ENCODE data around the gene CDK4. TPM values are rescaled to one million over a fixed set of nuclear protein-coding genes. Genes with fewer than 3 reads are reported as not detected.
A peak's percentile ranks its signal among the peaks of the same experiment; 100 is the strongest.

Gene CDK4
- total RNA-seq, 1 donor from 2014 or later: 257 TPM

GRCh38 chr12:57762463-57762862, 10.4 kb upstream of the CDK4 start:
- DNase-seq (ENCODE audit: low read depth): no peak
- TF ChIP-seq, protein P1, sequence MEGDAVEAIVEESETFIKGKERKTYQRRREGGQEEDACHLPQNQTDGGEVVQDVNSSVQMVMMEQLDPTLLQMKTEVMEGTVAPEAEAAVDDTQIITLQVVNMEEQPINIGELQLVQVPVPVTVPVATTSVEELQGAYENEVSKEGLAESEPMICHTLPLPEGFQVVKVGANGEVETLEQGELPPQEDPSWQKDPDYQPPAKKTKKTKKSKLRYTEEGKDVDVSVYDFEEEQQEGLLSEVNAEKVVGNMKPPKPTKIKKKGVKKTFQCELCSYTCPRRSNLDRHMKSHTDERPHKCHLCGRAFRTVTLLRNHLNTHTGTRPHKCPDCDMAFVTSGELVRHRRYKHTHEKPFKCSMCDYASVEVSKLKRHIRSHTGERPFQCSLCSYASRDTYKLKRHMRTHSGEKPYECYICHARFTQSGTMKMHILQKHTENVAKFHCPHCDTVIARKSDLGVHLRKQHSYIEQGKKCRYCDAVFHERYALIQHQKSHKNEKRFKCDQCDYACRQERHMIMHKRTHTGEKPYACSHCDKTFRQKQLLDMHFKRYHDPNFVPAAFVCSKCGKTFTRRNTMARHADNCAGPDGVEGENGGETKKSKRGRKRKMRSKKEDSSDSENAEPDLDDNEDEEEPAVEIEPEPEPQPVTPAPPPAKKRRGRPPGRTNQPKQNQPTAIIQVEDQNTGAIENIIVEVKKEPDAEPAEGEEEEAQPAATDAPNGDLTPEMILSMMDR (IDR thresholded peaks at IDR 0.05; ENCODE audit: insufficient read depth, low read length, poor library complexity, severe bottlenecking): no peak
- H3K4me3 ChIP-seq (ENCODE audit: low read depth, low read length): no peak overlapping the region
- H3K36me3 ChIP-seq (ENCODE audit: control insufficient read depth, insufficient read depth, low read length): peaks cover 3% of the 10 kb centered on the region
- peaks cover 29% of the 10 kb centered on the region for H3K27me3 ChIP-seq (ENCODE audit: control insufficient read depth, insufficient read depth, low read length)

- DNase-seq (ENCODE audit: low read depth): no peak
- Histone ChIP-seq H3K27me3 (ENCODE audit: control insufficient read depth, insufficient read depth, low read length) (peaks cover 29% of the 10 kb centered on the region), H3K4me3 (ENCODE audit: low read depth, low read length) (no peak overlapping the region), H3K36me3 (ENCODE audit: control insufficient read depth, insufficient read depth, low read length) (peaks cover 3% of the 10 kb centered on the region)
- TF ChIP-seq, protein P1 (IDR thresholded peaks at IDR 0.05; ENCODE audit: insufficient read depth, low read length, poor library complexity, severe bottlenecking): no peak
These were observed 9.4 kb upstream of the CDK4 start for GRCh38 chr12:57761391-57761998.

GRCh38 chr12:57760347-57760982, 8.4 kb upstream of the CDK4 start:
- no peak overlapping the region for H3K4me3 ChIP-seq (ENCODE audit: low read depth, low read length)
- H3K36me3 ChIP-seq (ENCODE audit: control insufficient read depth, insufficient read depth, low read length): peaks cover 3% of the 10 kb centered on the region
- peaks cover 20% of the 10 kb centered on the region for H3K27me3 ChIP-seq (ENCODE audit: control insufficient read depth, insufficient read depth, low read length)
- TF ChIP-seq, protein P1 (IDR thresholded peaks at IDR 0.05; ENCODE audit: insufficient read depth, low read length, poor library complexity, severe bottlenecking): no peak
- no peak for DNase-seq (ENCODE audit: low read depth)

DNA sequence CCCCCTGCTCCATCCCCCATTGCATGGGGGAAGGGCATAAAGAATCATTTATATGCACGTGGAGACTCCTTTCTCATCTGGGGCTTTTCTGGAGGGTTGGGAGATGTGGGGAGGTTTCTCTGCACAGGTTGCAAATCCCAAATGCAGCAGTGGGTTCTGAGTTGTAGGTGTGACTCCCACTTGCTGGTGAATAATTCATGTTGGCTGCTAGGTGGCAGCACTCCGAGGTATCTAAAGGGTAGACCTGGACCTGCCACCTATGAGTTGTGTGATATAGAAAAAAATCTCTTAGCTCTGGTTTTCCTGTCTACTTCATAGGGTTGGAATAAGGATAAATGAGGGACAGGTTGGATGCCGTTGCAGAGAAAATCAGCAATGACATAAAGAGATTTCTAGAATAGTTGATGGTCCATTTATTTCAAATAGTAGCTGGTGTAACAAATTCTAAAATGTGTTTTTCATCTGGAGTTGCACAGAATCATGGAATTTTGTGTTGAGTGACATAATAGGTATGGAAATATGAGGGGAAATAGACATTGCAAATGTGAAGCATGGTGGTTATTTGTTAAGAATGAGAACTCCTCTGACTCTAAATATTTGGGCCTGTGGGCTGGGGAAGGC, 7.4 kb upstream of the CDK4 start:
- peaks cover 3% of the 10 kb centered on the region for H3K36me3 ChIP-seq (ENCODE audit: control insufficient read depth, insufficient read depth, low read length)
- peaks cover 10% of the 10 kb centered on the region for H3K27me3 ChIP-seq (ENCODE audit: control insufficient read depth, insufficient read depth, low read length)
- no peak overlapping the region for H3K4me3 ChIP-seq (ENCODE audit: low read depth, low read length)

DNA sequence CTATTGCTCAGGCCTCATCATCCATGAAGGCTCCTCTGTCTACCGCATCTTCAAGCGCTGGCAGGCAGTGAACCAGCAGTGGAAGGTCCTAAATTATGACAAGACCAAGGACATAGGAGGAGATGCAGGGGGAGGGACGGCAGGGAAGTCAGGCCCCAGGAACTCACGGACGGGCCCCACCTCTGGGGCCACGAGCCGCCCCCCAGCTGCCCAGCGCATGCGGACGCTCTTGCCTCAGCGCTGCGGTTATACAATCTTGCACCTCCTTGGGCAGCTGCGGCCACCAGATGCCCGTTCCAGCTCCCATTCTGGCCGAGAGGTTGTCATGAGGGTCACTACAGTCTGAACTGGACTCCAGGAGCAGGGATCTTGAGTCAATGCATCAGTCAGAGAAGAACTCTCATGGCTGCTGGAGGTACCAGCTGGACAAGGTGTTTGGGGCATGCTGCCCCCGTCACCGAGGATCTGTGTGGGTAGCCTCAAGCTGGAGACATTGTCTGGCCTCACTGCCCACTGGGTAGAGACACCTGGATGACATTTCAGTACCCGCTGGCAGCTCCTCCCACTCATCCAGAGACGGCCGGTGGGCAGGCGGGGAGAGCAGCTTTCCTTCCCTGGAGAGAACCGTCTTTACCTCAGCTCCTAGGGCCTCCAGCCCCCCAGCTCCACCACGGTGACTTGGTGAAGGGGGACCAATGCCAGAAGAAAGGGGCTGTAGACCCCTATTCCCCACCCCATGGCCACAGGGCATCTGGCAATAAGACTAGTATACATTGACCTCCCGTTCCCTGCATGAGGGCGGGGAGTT, 6.6 kb upstream of the CDK4 start:
- Histone ChIP-seq H3K4me3 (ENCODE audit: low read depth, low read length) (no peak overlapping the region), H3K27me3 (ENCODE audit: control insufficient read depth, insufficient read depth, low read length) (peaks cover 3% of the 10 kb centered on the region), H3K36me3 (ENCODE audit: control insufficient read depth, insufficient read depth, low read length) (peaks cover 3% of the 10 kb centered on the region)
- TF ChIP-seq, protein P1 (IDR thresholded peaks at IDR 0.05; ENCODE audit: insufficient read depth, low read length, poor library complexity, severe bottlenecking): no peak
- no peak for DNase-seq (ENCODE audit: low read depth)

More for the DNA sequence above, 7.4 kb upstream of the CDK4 start:
- DNase-seq (ENCODE audit: low read depth): no peak
- TF ChIP-seq, protein P1 (IDR thresholded peaks at IDR 0.05; ENCODE audit: insufficient read depth, low read length, poor library complexity, severe bottlenecking): peak; percentile 55

Data from kidney epithelial cell (primary cell).